ENCODE results near the gene OSBPL7.

OSBPL7 gene

DNA sequence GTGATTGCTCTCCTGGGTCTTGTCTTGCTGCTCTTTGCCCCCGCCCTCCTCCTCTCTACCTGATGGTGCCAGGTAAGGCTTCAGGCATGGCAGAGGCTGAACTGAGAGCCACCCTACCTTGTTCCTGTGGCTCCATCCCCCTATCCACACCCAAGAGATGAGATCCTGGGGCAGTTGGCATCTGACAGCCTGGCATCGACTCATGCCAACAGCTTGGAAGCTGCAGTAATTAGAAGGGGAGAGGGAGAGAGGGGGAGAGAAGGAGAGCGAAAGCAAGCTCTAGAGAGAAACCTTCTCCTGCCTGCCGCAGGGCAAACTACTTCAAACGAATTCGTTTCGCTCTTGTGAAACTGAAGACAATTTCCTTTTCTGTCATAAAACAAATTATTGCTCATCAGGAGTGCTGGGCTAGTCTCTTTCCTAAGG, 43.2 kb upstream of the OSBPL7 start:
- TF ChIP-seq, protein P1, sequence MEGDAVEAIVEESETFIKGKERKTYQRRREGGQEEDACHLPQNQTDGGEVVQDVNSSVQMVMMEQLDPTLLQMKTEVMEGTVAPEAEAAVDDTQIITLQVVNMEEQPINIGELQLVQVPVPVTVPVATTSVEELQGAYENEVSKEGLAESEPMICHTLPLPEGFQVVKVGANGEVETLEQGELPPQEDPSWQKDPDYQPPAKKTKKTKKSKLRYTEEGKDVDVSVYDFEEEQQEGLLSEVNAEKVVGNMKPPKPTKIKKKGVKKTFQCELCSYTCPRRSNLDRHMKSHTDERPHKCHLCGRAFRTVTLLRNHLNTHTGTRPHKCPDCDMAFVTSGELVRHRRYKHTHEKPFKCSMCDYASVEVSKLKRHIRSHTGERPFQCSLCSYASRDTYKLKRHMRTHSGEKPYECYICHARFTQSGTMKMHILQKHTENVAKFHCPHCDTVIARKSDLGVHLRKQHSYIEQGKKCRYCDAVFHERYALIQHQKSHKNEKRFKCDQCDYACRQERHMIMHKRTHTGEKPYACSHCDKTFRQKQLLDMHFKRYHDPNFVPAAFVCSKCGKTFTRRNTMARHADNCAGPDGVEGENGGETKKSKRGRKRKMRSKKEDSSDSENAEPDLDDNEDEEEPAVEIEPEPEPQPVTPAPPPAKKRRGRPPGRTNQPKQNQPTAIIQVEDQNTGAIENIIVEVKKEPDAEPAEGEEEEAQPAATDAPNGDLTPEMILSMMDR (IDR thresholded peaks at IDR 0.05): no peak

DNA sequence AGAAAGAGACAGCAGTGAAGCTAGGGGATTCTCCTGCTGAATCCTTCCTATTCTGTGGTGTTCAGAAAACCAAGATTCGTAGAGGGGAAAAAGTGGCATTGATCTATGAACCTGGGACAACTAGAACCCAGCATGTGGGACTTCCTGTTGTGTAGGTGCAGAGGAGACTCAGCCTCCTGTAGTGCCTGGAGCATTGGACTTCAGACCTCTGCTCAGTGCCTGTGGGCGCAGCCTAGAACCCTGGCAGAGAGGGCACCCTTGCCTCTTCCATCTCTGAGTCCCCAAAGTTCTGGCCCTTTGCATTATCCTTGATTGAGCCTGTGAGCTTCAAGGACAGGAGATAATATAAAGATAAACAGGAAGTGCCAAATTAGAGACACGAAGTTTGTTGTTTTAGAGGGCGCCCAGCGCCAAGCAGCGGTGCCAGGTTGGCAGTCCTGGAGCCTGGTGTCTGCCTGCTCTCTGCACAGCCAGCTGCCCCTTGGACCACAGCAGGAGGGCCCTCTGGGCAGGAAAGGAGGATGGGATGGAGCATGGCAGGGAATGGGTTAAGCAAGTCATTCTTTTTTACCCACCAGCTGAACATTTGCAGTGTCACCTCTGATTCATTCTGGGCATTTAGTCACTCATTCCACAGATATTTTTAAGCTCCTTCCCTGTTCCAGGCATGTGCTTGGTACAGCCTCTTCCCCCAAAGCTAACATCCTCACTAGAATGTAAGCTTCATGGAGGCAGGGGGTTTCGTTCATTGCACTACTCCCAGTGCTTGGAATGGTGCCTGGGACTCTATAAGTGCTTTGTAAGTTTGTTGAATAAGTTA, 41.2 kb upstream of the OSBPL7 start:
- TF ChIP-seq, protein P1 (IDR thresholded peaks at IDR 0.05): no peak

DNA sequence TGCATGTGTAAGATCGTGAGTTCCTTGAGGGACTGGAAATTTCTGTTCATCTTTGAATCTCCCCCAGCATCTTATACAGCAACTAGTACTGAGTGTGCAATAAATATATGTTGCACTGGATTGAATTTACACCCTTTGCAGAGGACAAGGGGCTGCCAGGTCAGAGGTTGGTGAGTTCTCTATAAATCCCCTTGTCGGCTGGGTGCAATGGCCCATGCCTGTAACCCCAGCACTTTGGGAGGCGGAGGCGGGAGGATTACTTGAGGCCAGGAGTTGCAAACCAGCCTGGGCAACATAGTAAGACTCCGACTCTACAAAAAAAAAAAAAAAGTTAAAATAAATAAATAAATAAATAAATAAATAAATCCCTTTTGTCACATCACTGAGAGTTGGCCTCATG, 38.8 kb upstream of the OSBPL7 start:
- TF ChIP-seq, protein P1 (IDR thresholded peaks at IDR 0.05): no peak

DNA sequence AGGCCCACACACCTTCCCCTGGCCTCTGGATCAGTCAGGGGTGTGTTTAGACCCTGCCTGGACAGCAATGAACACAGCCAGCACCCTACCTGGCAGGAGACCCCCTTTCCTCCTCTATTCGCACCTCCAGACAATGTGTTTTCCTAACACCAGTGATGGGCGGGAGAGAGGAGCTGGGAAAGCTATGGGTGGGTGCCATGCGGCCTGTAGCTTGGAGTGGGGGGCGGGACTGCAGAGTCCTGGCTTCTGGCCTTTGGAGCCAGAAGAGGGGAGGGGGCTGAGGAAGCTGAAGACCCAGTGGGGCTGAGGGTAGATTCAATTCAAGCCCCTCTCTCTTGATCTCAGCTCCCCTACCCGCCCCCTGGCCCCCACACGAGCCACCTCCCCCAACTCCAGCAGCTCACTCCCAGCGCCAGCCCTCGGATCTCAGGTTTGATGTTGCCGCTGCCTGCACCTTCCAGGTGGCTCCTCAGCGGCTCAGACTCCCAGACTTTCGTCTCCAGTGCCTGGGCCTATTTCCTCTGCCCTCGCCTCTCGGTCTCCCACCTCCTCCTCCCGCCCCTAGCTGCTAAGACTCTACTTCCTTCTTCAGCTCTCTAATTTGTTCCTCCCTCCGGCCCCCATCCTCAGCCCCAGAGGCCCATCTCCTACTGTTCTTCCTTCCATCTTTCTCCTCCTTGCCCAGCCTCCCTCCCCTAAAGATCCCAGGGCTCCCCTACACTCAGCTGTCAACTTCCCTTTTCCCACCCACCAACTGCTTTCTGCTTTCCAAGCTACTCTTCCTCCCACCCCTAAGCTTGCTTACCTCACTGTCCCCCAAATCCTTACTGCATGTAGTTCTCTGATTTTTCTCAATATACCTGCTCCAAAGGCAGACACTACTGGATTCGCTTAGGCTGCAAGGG, 36.2 kb upstream of the OSBPL7 start:
- TF ChIP-seq, protein P1 (IDR thresholded peaks at IDR 0.05): no peak

DNA sequence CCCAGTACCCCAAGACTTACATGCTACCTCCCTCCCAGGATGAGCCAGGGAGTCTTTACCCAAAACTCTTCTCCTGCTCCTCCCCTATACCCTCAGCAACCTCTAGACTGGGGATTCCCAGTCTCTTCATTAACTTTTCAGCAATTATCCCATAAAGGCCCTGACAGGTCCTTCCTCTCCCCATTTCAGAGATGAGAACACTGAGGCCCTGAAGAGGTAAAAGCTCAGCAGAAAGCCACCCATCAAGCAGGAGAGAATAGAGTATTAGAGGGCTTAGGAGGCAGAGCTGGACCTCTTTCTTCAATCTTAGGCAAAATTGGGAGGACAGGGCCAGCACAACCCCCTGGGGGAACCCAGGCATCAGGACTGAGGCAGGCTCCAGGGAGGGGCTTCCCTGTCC, 35.2 kb upstream of the OSBPL7 start:
- TF ChIP-seq, protein P1 (IDR thresholded peaks at IDR 0.05): no peak

DNA sequence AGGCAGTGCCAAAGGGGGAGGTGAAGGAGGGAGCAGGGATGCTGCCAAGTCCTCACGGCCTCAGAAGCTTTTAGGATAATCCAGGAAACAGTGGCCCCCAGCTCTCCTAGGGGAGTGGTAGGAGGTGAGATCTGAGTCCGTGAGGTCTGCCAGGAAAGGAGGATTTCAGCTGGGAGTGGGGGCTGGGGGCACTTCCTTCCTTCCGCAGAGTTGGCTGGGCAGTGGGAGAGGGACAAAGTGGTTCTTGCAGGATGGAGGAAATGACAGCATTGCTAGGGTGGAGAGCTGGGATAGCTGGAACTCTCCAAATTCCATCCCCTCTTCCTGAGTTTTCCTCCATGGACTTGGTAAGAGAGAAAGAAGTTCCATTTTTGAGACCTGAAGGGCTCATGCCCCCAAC, 34.1 kb upstream of the OSBPL7 start:
- TF ChIP-seq, protein P1 (IDR thresholded peaks at IDR 0.05): no peak

DNA sequence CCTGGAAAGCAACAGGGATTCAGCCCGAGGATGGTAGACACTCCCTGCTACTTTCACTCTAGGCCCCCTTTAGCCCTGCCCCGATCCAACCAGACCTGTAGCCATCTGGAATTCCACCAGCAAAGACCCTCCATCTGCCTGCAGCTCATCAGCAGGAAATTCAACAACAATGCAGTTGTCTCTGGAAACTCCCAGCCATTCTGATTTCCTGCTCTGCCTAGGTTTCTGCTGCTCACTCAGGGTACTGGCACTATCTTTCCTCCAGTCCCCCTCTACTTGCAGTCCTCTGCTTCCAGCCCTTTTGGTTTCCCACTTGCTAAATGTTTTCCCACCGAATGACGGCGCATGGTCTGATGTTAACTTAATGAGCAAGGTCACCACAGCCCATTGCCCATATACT, 32.0 kb upstream of the OSBPL7 start:
- TF ChIP-seq, protein P1 (IDR thresholded peaks at IDR 0.05): no peak
